ENCODE data around the gene ARAP1. TPM values are rescaled to one million over a fixed set of nuclear protein-coding genes. Genes with fewer than 3 reads are reported as not detected.

ARAP1 gene
- total RNA-seq, 2 experiments from 2014 or later = 77.7 to 91.5 TPM

DNA sequence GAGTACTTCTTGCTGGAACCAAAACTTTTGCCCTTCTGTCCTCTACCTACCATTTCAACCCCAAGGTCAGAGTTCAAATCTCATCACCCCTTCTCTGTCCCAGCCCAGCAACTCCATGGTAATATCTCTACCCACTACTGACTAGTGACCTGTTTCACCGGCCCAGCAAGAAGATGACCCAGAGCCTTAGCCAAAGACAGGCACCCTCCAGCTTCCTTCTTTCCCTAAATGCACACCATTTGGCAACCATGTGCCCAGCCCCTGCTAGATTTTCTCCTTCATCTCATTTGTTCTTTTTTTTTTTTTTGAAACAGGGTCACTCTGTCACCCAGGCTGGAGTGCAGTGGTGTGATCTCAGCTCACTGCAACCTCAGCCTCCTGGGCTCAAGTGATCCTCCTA is 14.9 kb downstream of the ARAP1 start:
- Mint-ChIP-seq H3K4me1 (ENCODE audit: low read depth) (peaks cover 61% of the 10 kb centered on the region), H3K4me3 (no peak overlapping the region), H3K9me3 (no peaks in the 10 kb centered on the region), H3K27ac (peak overlapping the region; percentile 98), H3K36me3 (ENCODE audit: low read depth) (no peaks in the 10 kb centered on the region), H3K27me3 (no peaks in the 10 kb centered on the region)
- TF ChIP-seq CTCF (IDR thresholded peaks at IDR 0.05) = no peak
- POLR2A ChIA-PET = interaction anchor here (0.6 to 1.5 kb wide), 5 partner anchors 10 to 774 kb away, joined by 3 to 5 read pairs (median 4); no protein-coding TSS in a partner anchor
- no peak for DNase-seq
- intact Hi-C loops (cut with micrococcal nuclease) = no loop called here
- CTCF ChIA-PET = interaction anchor here (1.3 to 6.0 kb wide), 5 partner anchors 13 to 447 kb away, joined by 3 to 33 read pairs (median 5); partner anchors contain the start of gene STARD10
- ATAC-seq = no peak

- no peak for TF ChIP-seq CTCF (IDR thresholded peaks at IDR 0.05)
- CTCF ChIA-PET = interaction anchor here (1.2 to 6.0 kb wide), 6 partner anchors 8 to 448 kb away, joined by 3 to 34 read pairs (median 4); partner anchors contain the start of gene STARD10
- POLR2A ChIA-PET = interaction anchor here (0.5 to 1.5 kb wide), 6 partner anchors 11 to 773 kb away, joined by 3 to 4 read pairs (median 4); partner anchors contain the start of gene STARD10
- intact Hi-C loops (cut with micrococcal nuclease) = no loop called here
- peaks cover under 1% of the 10 kb centered on the region for H3K36me3 Mint-ChIP-seq (ENCODE audit: low read depth)
- ATAC-seq (peak; percentile 90), DNase-seq (peak; percentile 90)
- H3K9me3 Mint-ChIP-seq = peaks cover under 1% of the 10 kb centered on the region
- peak overlapping the region; percentile 50 for H3K4me3 Mint-ChIP-seq
- H3K27me3 Mint-ChIP-seq = no peaks in the 10 kb centered on the region
- peak overlapping the region; percentile 98 for H3K27ac Mint-ChIP-seq
- peaks cover 55% of the 10 kb centered on the region for H3K4me1 Mint-ChIP-seq (ENCODE audit: low read depth)
Measured at GRCh38 chr11:72736452-72737069, 15.6 kb downstream of the ARAP1 start.

- POLR2A ChIA-PET = interaction anchor here (0.9 kb wide), 1 partner anchor 79 kb away, joined by 3 read pairs; no protein-coding TSS in a partner anchor
- H3K27ac Mint-ChIP-seq = peak overlapping the region; percentile 76
Measured at GRCh38 chr11:72735495-72736027, 16.6 kb downstream of the ARAP1 start.

DNA sequence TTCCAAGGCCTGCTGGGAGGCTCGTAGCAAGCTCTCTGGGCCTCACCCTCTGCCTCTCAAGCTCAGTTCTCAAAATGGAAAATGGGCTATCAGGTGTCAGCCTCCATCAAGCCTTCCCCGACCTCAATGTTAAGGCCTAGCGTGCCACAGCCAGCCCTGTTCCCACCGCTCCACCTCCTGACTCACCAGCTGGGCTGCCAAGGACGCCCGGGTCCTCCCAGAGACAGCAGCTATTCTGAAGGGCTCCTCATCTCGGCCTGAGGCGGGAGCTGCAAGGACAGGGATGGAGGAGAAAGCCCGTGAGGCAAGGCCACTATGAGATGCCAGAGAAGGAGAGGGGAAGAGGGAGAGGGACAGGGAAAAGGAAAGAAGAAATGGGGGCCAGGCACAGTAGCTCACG is 19.9 kb downstream of the ARAP1 start:
- Mint-ChIP-seq H3K4me3 (no peak overlapping the region), H3K27ac (peak overlapping the region; percentile 67), H3K27me3 (no peaks in the 10 kb centered on the region), H3K36me3 (ENCODE audit: low read depth) (peaks cover 7% of the 10 kb centered on the region), H3K4me1 (ENCODE audit: low read depth) (peaks cover 19% of the 10 kb centered on the region), H3K9me3 (peaks cover 3% of the 10 kb centered on the region)
- no peak for TF ChIP-seq CTCF (IDR thresholded peaks at IDR 0.05)
- DNase-seq (no peak), ATAC-seq (no peak)
- CTCF ChIA-PET = interaction anchor here (0.6 to 3.0 kb wide), 7 partner anchors 9 to 81 kb away, joined by 3 to 10 read pairs (median 4); partner anchors contain the start of gene STARD10
- intact Hi-C loops (cut with micrococcal nuclease) = no loop called here
- POLR2A ChIA-PET = interaction anchor here (0.9 to 1.4 kb wide), 3 partner anchors 14 to 62 kb away, joined by 3 to 4 read pairs (median 3); partner anchors contain the start of gene STARD10

More at GRCh38 chr11:72735495-72736027, 16.6 kb downstream of the ARAP1 start:
- Mint-ChIP-seq H3K4me3 (no peak overlapping the region), H3K27me3 (no peaks in the 10 kb centered on the region), H3K9me3 (peaks cover 3% of the 10 kb centered on the region), H3K4me1 (ENCODE audit: low read depth) (peaks cover 45% of the 10 kb centered on the region), H3K36me3 (ENCODE audit: low read depth) (peaks cover 7% of the 10 kb centered on the region)
- DNase-seq (no peak), ATAC-seq (no peak)
- CTCF ChIA-PET = interaction anchor here (1.2 to 6.0 kb wide), 3 partner anchors 9 to 58 kb away, joined by 3 to 34 read pairs (median 33); partner anchors contain the start of gene STARD10
- no peak for TF ChIP-seq CTCF (IDR thresholded peaks at IDR 0.05)
- intact Hi-C loops (cut with micrococcal nuclease) = no loop called here

All from activated CD8-positive, alpha-beta T cell treated with anti-CD3 and anti-CD28 coated beads for 36 hours (primary cell).